ENCODE measurements around the gene TANGO6.

The TANGO6 gene

DNA sequence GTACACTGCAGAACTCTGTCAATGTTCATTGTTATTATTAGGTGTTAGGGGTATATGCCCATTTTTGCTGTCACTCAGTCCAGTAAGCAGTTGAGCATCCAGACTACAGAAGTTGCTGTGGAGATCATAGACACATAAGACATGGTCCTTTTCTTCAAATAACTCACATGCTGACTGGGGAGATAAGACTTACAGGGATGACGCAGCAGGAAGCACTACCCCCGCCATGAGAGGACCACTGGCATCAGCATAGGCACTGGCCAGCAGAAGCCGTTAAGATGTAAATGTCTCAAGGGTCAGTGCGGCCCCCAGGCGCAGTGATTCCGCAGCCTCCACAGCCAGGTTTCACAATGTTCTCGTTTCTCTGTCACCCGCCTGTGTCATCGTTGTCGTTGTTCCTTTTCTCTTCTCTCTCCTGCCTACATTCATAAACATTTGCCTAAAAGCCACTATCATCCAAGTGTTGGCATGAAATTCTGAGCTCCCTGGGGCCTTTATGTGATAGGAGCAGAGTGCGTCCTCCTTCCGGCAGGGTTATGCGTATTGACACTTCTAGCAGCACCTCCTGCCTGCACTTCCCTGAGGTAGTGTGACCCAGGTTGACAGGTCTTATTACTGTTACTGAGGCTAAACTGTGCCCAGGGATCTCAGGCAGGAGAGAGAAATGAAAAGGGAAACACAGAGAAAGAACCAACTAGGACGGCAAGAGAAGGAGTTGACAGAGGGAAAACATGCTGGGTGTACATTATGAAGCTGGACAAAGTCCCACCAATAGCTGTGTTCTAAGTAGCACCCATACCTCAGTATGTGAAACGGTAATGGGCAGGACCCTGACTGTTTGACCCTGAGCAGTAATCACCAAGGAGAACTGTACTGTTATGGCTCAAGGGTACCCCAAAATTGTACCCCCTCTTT is 17.9 kb downstream of the TANGO6 start:
- H3K27ac ChIP-seq (ENCODE audit: insufficient read depth, low read depth, low read length, poor library complexity, severe bottlenecking), result no peak overlapping the region
- no peaks in the 10 kb centered on the region for H3K27me3 ChIP-seq (ENCODE audit: control insufficient read depth, insufficient read depth, low read length, poor library complexity, severe bottlenecking)
- H3K4me1 ChIP-seq (ENCODE audit: control insufficient read depth, insufficient read depth, low read length), result no peaks in the 10 kb centered on the region
- no peak overlapping the region for H3K4me3 ChIP-seq (ENCODE audit: insufficient read depth, low read depth, low read length)
- 92% methylated on average over 15 of the region's 15 CpGs for WGBS, 2 experiments
- no peaks in the 10 kb centered on the region for H3K36me3 ChIP-seq (ENCODE audit: control insufficient read depth, insufficient read depth, low read length)
- no peaks in the 10 kb centered on the region for H3K9me3 ChIP-seq (ENCODE audit: control insufficient read depth, low read length)

DNA sequence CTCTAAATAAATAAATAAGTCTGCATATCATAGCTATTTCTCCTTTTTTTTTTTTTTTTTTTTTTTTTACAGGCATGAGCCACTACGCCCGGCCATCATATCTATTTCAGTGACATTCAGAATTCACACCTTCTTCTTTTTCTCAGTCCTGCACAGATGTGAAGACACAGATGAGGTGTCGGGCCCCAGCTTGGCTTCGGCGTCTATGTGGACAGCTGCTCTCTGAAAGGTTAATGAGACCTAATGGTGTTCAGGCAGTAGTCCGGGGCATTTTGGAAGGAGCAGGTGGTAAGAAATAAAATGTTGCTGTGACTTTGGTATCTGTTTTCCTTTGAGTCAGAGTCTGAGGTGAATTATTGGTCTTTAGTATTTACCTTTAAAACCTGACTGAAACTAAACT is 23.6 kb downstream of the TANGO6 start:
- H3K4me3 ChIP-seq (ENCODE audit: insufficient read depth, low read depth, low read length), result no peak overlapping the region
- H3K9me3 ChIP-seq (ENCODE audit: control insufficient read depth, low read length), result no peaks in the 10 kb centered on the region
- 90 to 96% methylated on average over 6 of the region's 6 CpGs for WGBS, 2 experiments
- no peaks in the 10 kb centered on the region for H3K36me3 ChIP-seq (ENCODE audit: control insufficient read depth, insufficient read depth, low read length)
- no peaks in the 10 kb centered on the region for H3K27me3 ChIP-seq (ENCODE audit: control insufficient read depth, insufficient read depth, low read length, poor library complexity, severe bottlenecking)
- H3K27ac ChIP-seq (ENCODE audit: insufficient read depth, low read depth, low read length, poor library complexity, severe bottlenecking), result no peak overlapping the region
- H3K4me1 ChIP-seq (ENCODE audit: control insufficient read depth, insufficient read depth, low read length), result no peaks in the 10 kb centered on the region

GRCh38 chr16:68869492-68870088 is 26.3 kb downstream of the TANGO6 start:
- WGBS, 2 experiments, result 80 to 86% methylated on average over 4 of the region's 4 CpGs
- no peaks in the 10 kb centered on the region for H3K9me3 ChIP-seq (ENCODE audit: control insufficient read depth, low read length)
- no peak overlapping the region for H3K4me3 ChIP-seq (ENCODE audit: insufficient read depth, low read depth, low read length)
- no peaks in the 10 kb centered on the region for H3K27me3 ChIP-seq (ENCODE audit: control insufficient read depth, insufficient read depth, low read length, poor library complexity, severe bottlenecking)
- H3K27ac ChIP-seq (ENCODE audit: insufficient read depth, low read depth, low read length, poor library complexity, severe bottlenecking), result no peak overlapping the region
- no peaks in the 10 kb centered on the region for H3K36me3 ChIP-seq (ENCODE audit: control insufficient read depth, insufficient read depth, low read length)
- H3K4me1 ChIP-seq (ENCODE audit: control insufficient read depth, insufficient read depth, low read length), result no peaks in the 10 kb centered on the region

DNA sequence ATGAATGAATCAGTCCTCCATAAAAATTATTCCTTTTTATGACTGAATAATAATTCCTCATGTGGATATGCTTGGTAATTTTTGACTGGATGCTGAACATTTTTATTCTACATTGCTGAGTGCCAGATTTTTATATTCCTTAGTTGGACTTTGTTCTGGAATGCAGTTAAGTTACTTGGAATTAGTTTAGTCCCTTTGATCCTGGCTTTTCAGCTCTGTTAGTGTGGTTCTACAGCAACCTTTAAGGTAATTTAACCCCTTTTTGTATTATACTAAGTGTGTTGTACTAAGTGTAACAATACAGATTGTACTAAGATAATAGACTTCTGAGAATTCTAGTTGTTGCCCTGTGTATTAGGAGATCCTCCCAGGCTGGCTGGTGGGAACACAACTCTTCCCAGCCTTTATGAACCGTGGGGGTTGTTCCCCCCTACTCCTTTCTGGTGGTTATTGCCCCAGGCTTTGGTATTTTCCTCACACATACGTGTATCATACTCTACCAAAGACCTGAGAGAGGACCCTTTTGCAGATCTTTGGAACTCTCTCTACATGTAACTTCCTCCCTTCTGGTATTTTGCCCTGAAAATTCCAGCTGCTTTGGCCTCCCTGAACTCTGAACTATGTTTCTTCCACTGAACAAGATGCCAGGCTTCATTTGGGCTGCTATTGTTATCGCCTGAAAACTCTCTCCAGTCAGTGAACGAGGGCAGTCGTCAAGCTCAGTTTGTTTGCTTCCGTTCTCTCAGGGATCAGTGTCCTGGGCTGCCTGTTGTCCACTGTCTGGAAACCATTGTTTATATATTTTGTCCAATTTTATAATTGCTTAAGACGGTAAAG is 30.5 kb downstream of the TANGO6 start:
- 89% methylated on average over 6 to 7 of the region's 7 CpGs for WGBS, 2 experiments
- Histone ChIP-seq H3K27ac (ENCODE audit: insufficient read depth, low read depth, low read length, poor library complexity, severe bottlenecking) (no peak overlapping the region), H3K4me3 (ENCODE audit: insufficient read depth, low read depth, low read length) (no peak overlapping the region)

GRCh38 chr16:68875871-68876270 is 32.5 kb downstream of the TANGO6 start:
- H3K9me3 ChIP-seq (ENCODE audit: control insufficient read depth, low read length), result no peaks in the 10 kb centered on the region
- 100% methylated on average over 1 of the region's 4 CpGs for WGBS, 2 experiments
- no peaks in the 10 kb centered on the region for H3K27me3 ChIP-seq (ENCODE audit: control insufficient read depth, insufficient read depth, low read length, poor library complexity, severe bottlenecking)
- H3K4me3 ChIP-seq (ENCODE audit: insufficient read depth, low read depth, low read length), result no peak overlapping the region
- H3K4me1 ChIP-seq (ENCODE audit: control insufficient read depth, insufficient read depth, low read length), result no peaks in the 10 kb centered on the region
- H3K36me3 ChIP-seq (ENCODE audit: control insufficient read depth, insufficient read depth, low read length), result peaks cover 2% of the 10 kb centered on the region
- no peak overlapping the region for H3K27ac ChIP-seq (ENCODE audit: insufficient read depth, low read depth, low read length, poor library complexity, severe bottlenecking)

More for the DNA sequence above, 30.5 kb downstream of the TANGO6 start:
- no peaks in the 10 kb centered on the region for H3K27me3 ChIP-seq (ENCODE audit: control insufficient read depth, insufficient read depth, low read length, poor library complexity, severe bottlenecking)
- H3K4me1 ChIP-seq (ENCODE audit: control insufficient read depth, insufficient read depth, low read length), result no peaks in the 10 kb centered on the region
- H3K36me3 ChIP-seq (ENCODE audit: control insufficient read depth, insufficient read depth, low read length), result peaks cover 2% of the 10 kb centered on the region
- no peaks in the 10 kb centered on the region for H3K9me3 ChIP-seq (ENCODE audit: control insufficient read depth, low read length)

DNA sequence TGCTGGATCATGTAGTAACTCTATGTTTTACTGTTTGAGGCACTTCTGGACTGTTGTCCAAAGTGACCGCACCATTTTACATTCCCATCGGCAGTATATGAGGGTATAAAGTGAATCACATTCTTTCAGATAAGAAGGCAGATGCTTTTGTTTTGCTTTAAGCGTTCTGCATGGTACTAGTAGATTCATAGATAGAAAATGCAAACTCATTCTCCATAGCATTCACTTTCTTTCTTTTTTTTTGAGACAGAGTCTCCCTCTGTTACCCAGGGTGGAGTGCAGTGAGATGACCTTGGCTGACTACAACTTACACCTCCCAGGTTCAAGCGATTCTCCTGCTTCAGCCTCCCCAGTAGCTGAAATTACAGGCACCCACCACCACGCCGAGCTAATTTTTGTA is 40.4 kb downstream of the TANGO6 start:
- H3K27ac ChIP-seq (ENCODE audit: insufficient read depth, low read depth, low read length, poor library complexity, severe bottlenecking), result no peak overlapping the region
- H3K9me3 ChIP-seq (ENCODE audit: control insufficient read depth, low read length), result no peaks in the 10 kb centered on the region
- 94% methylated on average over 6 of the region's 6 CpGs for WGBS, 2 experiments
- H3K36me3 ChIP-seq (ENCODE audit: control insufficient read depth, insufficient read depth, low read length), result no peaks in the 10 kb centered on the region
- H3K4me3 ChIP-seq (ENCODE audit: insufficient read depth, low read depth, low read length), result no peak overlapping the region
- no peaks in the 10 kb centered on the region for H3K27me3 ChIP-seq (ENCODE audit: control insufficient read depth, insufficient read depth, low read length, poor library complexity, severe bottlenecking)
- no peaks in the 10 kb centered on the region for H3K4me1 ChIP-seq (ENCODE audit: control insufficient read depth, insufficient read depth, low read length)

- H3K9me3 ChIP-seq (ENCODE audit: control insufficient read depth, low read length), result no peaks in the 10 kb centered on the region
- no peak overlapping the region for H3K4me3 ChIP-seq (ENCODE audit: insufficient read depth, low read depth, low read length)
- 93 to 94% methylated on average over 1 of the region's 1 CpG for WGBS, 2 experiments
- no peak overlapping the region for H3K27ac ChIP-seq (ENCODE audit: insufficient read depth, low read depth, low read length, poor library complexity, severe bottlenecking)
- no peaks in the 10 kb centered on the region for H3K36me3 ChIP-seq (ENCODE audit: control insufficient read depth, insufficient read depth, low read length)
- H3K27me3 ChIP-seq (ENCODE audit: control insufficient read depth, insufficient read depth, low read length, poor library complexity, severe bottlenecking), result no peaks in the 10 kb centered on the region
- H3K4me1 ChIP-seq (ENCODE audit: control insufficient read depth, insufficient read depth, low read length), result no peaks in the 10 kb centered on the region
Measured at GRCh38 chr16:68884401-68884800, 41.1 kb downstream of the TANGO6 start.

- Histone ChIP-seq H3K9me3 (ENCODE audit: control insufficient read depth, low read length) (no peaks in the 10 kb centered on the region), H3K36me3 (ENCODE audit: control insufficient read depth, insufficient read depth, low read length) (no peaks in the 10 kb centered on the region), H3K27ac (ENCODE audit: insufficient read depth, low read depth, low read length, poor library complexity, severe bottlenecking) (no peak overlapping the region), H3K27me3 (ENCODE audit: control insufficient read depth, insufficient read depth, low read length, poor library complexity, severe bottlenecking) (no peaks in the 10 kb centered on the region), H3K4me3 (ENCODE audit: insufficient read depth, low read depth, low read length) (no peak overlapping the region), H3K4me1 (ENCODE audit: control insufficient read depth, insufficient read depth, low read length) (no peaks in the 10 kb centered on the region)
- 91 to 94% methylated on average over 6 to 7 of the region's 7 CpGs for WGBS, 2 experiments
Measured at GRCh38 chr16:68884861-68885720, 41.8 kb downstream of the TANGO6 start.

DNA sequence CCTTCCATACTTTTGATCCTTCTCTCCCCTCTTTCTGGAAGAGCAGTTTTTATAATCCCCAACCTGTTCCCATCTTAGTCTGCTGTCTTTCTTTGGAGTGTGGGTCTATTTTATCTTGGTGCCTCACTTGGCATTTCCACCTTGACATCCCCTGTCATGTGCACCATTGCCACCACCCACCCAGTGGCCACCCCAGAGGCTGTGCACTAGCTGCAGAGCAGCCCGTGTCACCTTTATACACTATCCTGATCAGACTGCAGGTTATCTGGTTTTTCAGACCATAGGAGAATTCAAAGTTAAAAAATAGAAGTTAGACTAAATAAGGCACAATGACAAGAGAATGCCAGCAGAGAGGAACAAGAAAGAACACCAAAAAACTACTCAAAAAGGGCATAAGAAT is 43.8 kb downstream of the TANGO6 start:
- H3K36me3 ChIP-seq (ENCODE audit: control insufficient read depth, insufficient read depth, low read length), result no peaks in the 10 kb centered on the region
- H3K27ac ChIP-seq (ENCODE audit: insufficient read depth, low read depth, low read length, poor library complexity, severe bottlenecking), result no peak overlapping the region
- 67 to 100% methylated on average over 1 of the region's 1 CpG for WGBS, 2 experiments
- H3K27me3 ChIP-seq (ENCODE audit: control insufficient read depth, insufficient read depth, low read length, poor library complexity, severe bottlenecking), result no peaks in the 10 kb centered on the region
- no peak overlapping the region for H3K4me3 ChIP-seq (ENCODE audit: insufficient read depth, low read depth, low read length)
- no peaks in the 10 kb centered on the region for H3K9me3 ChIP-seq (ENCODE audit: control insufficient read depth, low read length)
- no peaks in the 10 kb centered on the region for H3K4me1 ChIP-seq (ENCODE audit: control insufficient read depth, insufficient read depth, low read length)
